ENCODE results near the gene C10orf105.
A peak's percentile ranks its signal among the peaks of the same experiment; 100 is the strongest.

Gene C10orf105

GRCh38 chr10:71714031-71714410 lies 5.6 kb downstream of the C10orf105 start:
- Histone ChIP-seq H3K4me1 (ENCODE audit: control insufficient read depth, insufficient read depth, low read length) (no peaks in the 10 kb centered on the region), H3K27ac (ENCODE audit: extremely low read depth, low read depth, low read length) (no peak overlapping the region), H3K4me3 (ENCODE audit: low read depth, low read length) (no peak overlapping the region), H3K36me3 (ENCODE audit: control insufficient read depth in 2 of 2, insufficient read depth in 1 of 2, low read length in 2 of 2) (no peaks in the 10 kb centered on the region), H3K9me3 (ENCODE audit: control insufficient read depth, insufficient read depth, low read depth, low read length) (no peaks in the 10 kb centered on the region)
- TF ChIP-seq ZNF121 (tag by site-specific recombination; IDR thresholded peaks at IDR 0.05) (no peak), ZNF558 (tag by site-specific recombination; IDR thresholded peaks at IDR 0.05) (no peak), ZNF341 (tag by site-specific recombination; IDR thresholded peaks at IDR 0.05; ENCODE audit: low read depth) (no peak), ZNF571 (tag by site-specific recombination; IDR thresholded peaks at IDR 0.05) (no peak), ZNF214 (tag by site-specific recombination; IDR thresholded peaks at IDR 0.05; ENCODE audit: borderline replicate concordance) (no peak), ZBTB21 (tag by site-specific recombination; IDR thresholded peaks at IDR 0.05) (no peak)
- ChIA-PET POLR2A (no interaction called here), CTCF (interaction anchor here (3.4 kb wide), 1 partner anchor 17 kb away, joined by 16 read pairs; no protein-coding TSS in a partner anchor)

GRCh38 chr10:71713135-71714030 lies 6.2 kb downstream of the C10orf105 start:
- TF ChIP-seq ZBTB26 (tag by site-specific recombination; optimal IDR thresholded peaks at IDR 0.05), result no peak
- TF ChIP-seq, protein P1, sequence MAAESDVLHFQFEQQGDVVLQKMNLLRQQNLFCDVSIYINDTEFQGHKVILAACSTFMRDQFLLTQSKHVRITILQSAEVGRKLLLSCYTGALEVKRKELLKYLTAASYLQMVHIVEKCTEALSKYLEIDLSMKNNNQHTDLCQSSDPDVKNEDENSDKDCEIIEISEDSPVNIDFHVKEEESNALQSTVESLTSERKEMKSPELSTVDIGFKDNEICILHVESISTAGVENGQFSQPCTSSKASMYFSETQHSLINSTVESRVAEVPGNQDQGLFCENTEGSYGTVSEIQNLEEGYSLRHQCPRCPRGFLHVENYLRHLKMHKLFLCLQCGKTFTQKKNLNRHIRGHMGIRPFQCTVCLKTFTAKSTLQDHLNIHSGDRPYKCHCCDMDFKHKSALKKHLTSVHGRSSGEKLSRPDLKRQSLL (tag by site-specific recombination; IDR thresholded peaks at IDR 0.05), result no peak
- peak; percentile 33; the same call in 1 of the 2 replicates for TF ChIP-seq EGR2 (tag by site-specific recombination; IDR thresholded peaks at IDR 0.05; ENCODE audit: low read depth)
- no peak for TF ChIP-seq ZNF114 (tag by site-specific recombination; IDR thresholded peaks at IDR 0.05)
- no peak for TF ChIP-seq ZNF433 (tag by site-specific recombination; IDR thresholded peaks at IDR 0.05; ENCODE audit: low read depth)
- no peak for TF ChIP-seq WT1 (tag by site-specific recombination; IDR thresholded peaks at IDR 0.05)
- no peak for TF ChIP-seq ZNF416 (tag by site-specific recombination; IDR thresholded peaks at IDR 0.05)
- TF ChIP-seq ZNF530 (tag by site-specific recombination; IDR thresholded peaks at IDR 0.05; ENCODE audit: low read depth), result no peak
- no peak for TF ChIP-seq ZNF785 (tag by site-specific recombination; IDR thresholded peaks at IDR 0.05)
- TF ChIP-seq ZFHX2 (tag by site-specific recombination; conservative IDR thresholded peaks at IDR 0.05), result peak; percentile 40; the same call in 1 of the 2 replicates
- TF ChIP-seq ZNF777 (tag by site-specific recombination; IDR thresholded peaks at IDR 0.05; ENCODE audit: borderline replicate concordance), result no peak
- no peak for TF ChIP-seq KLF7 (tag by site-specific recombination; IDR thresholded peaks at IDR 0.05; ENCODE audit: borderline replicate concordance)
- no peak for TF ChIP-seq SP7 (tag by site-specific recombination; IDR thresholded peaks at IDR 0.05)
- CTCF ChIA-PET, result interaction anchor here (3.4 kb wide), 1 partner anchor 17 kb away, joined by 16 read pairs; no protein-coding TSS in a partner anchor
- POLR2A ChIA-PET, result no interaction called here
- no peak overlapping the region for H3K27ac ChIP-seq (ENCODE audit: extremely low read depth, low read depth, low read length)
- no peaks in the 10 kb centered on the region for H3K4me1 ChIP-seq (ENCODE audit: control insufficient read depth, insufficient read depth, low read length)
- H3K9me3 ChIP-seq (ENCODE audit: control insufficient read depth, insufficient read depth, low read depth, low read length), result no peaks in the 10 kb centered on the region
- no peak overlapping the region for H3K4me3 ChIP-seq (ENCODE audit: low read depth, low read length)
- no peaks in the 10 kb centered on the region for H3K36me3 ChIP-seq (ENCODE audit: control insufficient read depth in 2 of 2, insufficient read depth in 1 of 2, low read length in 2 of 2)

DNA sequence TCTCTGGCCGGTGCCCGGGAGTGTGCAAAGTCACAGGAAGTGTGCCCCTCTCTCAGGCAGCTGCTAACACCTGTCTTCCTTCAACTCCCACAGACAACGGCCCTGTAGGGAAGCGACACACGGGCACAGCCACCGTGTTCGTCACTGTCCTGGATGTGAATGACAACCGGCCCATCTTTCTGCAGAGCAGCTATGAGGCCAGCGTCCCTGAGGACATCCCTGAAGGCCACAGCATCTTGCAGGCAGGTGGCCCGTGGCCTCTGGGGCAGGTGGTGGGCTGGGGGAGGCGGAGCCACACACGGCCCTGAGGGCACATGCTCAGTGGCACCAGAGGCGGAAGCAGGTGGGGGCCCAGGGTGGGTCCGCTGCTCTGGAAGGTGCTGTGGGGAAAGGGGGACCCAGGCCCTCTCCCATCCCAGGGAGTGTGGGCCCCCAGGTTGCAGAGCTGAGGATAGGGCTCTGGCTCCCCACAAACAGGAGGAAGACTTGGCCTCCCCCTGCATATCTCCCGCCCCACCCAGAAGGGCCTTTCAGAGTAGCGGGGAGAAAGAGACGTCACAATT lies 6.9 kb downstream of the C10orf105 start:
- POLR2A ChIA-PET, result no interaction called here
- Histone ChIP-seq H3K9me3 (ENCODE audit: control insufficient read depth, insufficient read depth, low read depth, low read length) (no peaks in the 10 kb centered on the region), H3K27ac (ENCODE audit: extremely low read depth, low read depth, low read length) (no peak overlapping the region), H3K4me3 (ENCODE audit: low read depth, low read length) (no peak overlapping the region), H3K36me3 (ENCODE audit: control insufficient read depth in 2 of 2, insufficient read depth in 1 of 2, low read length in 2 of 2) (no peaks in the 10 kb centered on the region), H3K4me1 (ENCODE audit: control insufficient read depth, insufficient read depth, low read length) (no peaks in the 10 kb centered on the region)
- CTCF ChIA-PET, result interaction anchor here (3.4 kb wide), 1 partner anchor 16 kb away, joined by 16 read pairs; no protein-coding TSS in a partner anchor
- TF ChIP-seq ZNF785 (tag by site-specific recombination; IDR thresholded peaks at IDR 0.05) (no peak), ZNF449 (tag by site-specific recombination; IDR thresholded peaks at IDR 0.05) (no peak), KLF7 (tag by site-specific recombination; IDR thresholded peaks at IDR 0.05; ENCODE audit: borderline replicate concordance) (no peak), ZNF561 (tag by site-specific recombination; IDR thresholded peaks at IDR 0.05; ENCODE audit: borderline replicate concordance) (no peak), YY1 (tag by site-specific recombination; IDR thresholded peaks at IDR 0.05) (no peak)
